ENCODE measurements around the gene TRIB2.
A peak's percentile ranks its signal among the peaks of the same experiment; 100 is the strongest.
"Not testable (repeated sequence)": the region's sequence is repeated elsewhere in the genome, so short reads cannot be mapped to it uniquely, and the experiment has no call there.

Gene TRIB2

GRCh38 chr2:12716282-12717190, at the start of gene TRIB2:
Gene TRIB2 (plus strand): TSS chr2:12716936. CDS start chr2:12718308, 1,372 bp downstream.
- H3K9ac ChIP-seq (ENCODE audit: low read depth, low read length) = peak within 1 kb of the TSS; percentile 96
- no peaks in the 10 kb centered on the region; the same call in 1 of the 2 replicates for H3K36me3 ChIP-seq (ENCODE audit: insufficient read depth, low read length)
- no peaks in the 10 kb centered on the region for H3K9me3 ChIP-seq (ENCODE audit: control insufficient read depth, insufficient read depth, low read length)
- peaks cover 16% of the 10 kb centered on the region for H3K4me1 ChIP-seq (ENCODE audit: insufficient read depth, low read length)

DNA sequence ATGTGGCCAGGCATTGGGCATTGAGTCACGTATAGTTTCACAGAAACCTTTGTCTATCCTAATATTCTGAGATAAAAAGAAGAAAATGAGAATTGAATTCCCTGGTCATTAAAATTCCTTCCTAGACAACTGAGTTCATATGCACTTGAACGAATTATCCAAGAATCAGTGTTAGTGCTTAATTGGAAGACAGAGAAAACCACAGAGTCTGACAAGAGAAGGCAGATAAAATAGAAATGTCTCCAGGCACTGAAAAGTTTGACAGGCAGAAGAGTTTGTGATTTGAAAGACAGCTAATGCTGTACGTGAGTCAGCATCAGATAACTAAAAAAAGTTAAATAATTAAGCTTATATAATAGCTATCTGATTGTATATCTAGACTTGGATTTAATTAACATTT, 47.7 kb upstream of the TRIB2 start:
- H3K4me1 ChIP-seq (ENCODE audit: insufficient read depth, low read length) = 0 out of 2 replicates have a peak, but pooled peaks cover 4% of the 10 kb centered on the region
- H3K36me3 ChIP-seq (ENCODE audit: insufficient read depth, low read length) = no peaks in the 10 kb centered on the region
- no peak overlapping the region for H3K9ac ChIP-seq (ENCODE audit: low read depth, low read length)
- H3K9me3 ChIP-seq (ENCODE audit: control insufficient read depth, insufficient read depth, low read length) = peaks cover 8% of the 10 kb centered on the region; the same call in 1 of the 2 replicates

DNA sequence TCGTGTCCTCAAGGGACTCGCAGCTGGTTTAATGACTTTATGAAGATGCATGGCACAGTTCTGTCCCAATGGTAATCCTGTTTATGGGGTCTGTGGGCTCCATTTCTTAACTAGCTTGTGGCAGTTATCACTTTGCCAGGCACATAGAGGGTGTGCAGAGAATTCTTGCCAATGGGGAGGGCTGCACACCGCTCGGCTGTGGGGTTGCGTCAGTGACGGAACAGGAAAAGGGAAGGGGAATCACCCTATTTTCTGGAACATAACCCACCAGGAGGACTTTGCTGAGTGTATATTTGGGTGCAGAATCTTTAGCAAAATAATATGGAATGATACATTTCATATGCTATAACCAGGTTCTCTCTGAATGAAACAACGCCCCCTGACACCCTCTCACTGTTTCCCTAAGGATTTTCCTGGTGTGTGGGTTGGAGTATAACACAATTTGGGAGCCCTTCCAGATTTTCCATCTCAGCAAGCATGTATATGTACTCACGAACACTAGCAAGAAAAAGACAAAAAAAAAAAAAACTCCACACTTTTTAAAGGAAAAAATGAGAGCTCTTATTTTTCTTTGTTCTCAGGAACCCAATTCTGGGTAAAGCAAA, 43.9 kb upstream of the TRIB2 start:
- H3K9me3 ChIP-seq (ENCODE audit: control insufficient read depth, insufficient read depth, low read length) = no peaks in the 10 kb centered on the region
- H3K4me1 ChIP-seq (ENCODE audit: insufficient read depth, low read length) = no peaks in the 10 kb centered on the region
- no peak overlapping the region for H3K9ac ChIP-seq (ENCODE audit: low read depth, low read length)
- H3K36me3 ChIP-seq (ENCODE audit: insufficient read depth, low read length) = no peaks in the 10 kb centered on the region

DNA sequence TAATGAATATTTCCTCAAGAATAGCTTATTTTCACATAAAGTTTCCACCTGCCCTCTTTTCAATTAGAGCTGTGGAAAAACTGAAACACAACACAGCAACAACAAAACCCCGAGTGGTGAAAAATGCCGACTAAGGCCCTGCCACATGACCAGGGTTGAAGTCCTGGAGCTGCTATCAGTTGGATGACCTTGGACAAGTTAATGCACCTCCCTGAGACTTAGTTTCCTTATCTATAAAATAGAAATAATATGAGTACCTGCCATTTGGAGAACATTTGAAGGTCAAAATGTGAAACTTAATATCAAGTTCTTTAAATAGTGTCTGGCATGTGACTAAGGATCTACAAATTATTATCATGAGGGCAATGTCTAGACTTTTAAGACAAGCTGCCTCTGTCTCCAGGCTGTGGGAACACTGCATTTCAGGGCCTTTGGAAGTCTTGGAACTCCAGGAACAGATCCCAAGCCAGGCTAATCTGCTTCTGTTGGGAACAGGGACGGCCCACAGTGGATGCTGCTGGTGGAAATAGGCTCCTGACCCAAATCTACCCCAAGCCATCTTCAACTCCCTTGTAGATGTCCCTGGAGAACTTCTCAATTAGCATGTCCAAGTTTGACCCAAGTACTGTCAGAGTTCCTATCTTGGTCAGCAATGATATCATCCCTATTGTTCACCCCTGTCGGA, 42.0 kb upstream of the TRIB2 start:
- H3K9ac ChIP-seq (ENCODE audit: low read depth, low read length) = no peak overlapping the region
- no peaks in the 10 kb centered on the region for H3K4me1 ChIP-seq (ENCODE audit: insufficient read depth, low read length)

GRCh38 chr2:12675352-12675795, 41.4 kb upstream of the TRIB2 start:
- Histone ChIP-seq H3K9ac (ENCODE audit: low read depth, low read length) (no peak overlapping the region), H3K4me1 (ENCODE audit: insufficient read depth, low read length) (no peaks in the 10 kb centered on the region), H3K9me3 (ENCODE audit: control insufficient read depth, insufficient read depth, low read length) (no peaks in the 10 kb centered on the region), H3K36me3 (ENCODE audit: insufficient read depth, low read length) (no peaks in the 10 kb centered on the region)

More for the DNA sequence above, 42.0 kb upstream of the TRIB2 start:
- Histone ChIP-seq H3K9me3 (ENCODE audit: control insufficient read depth, insufficient read depth, low read length) (no peaks in the 10 kb centered on the region), H3K36me3 (ENCODE audit: insufficient read depth, low read length) (no peaks in the 10 kb centered on the region)

DNA sequence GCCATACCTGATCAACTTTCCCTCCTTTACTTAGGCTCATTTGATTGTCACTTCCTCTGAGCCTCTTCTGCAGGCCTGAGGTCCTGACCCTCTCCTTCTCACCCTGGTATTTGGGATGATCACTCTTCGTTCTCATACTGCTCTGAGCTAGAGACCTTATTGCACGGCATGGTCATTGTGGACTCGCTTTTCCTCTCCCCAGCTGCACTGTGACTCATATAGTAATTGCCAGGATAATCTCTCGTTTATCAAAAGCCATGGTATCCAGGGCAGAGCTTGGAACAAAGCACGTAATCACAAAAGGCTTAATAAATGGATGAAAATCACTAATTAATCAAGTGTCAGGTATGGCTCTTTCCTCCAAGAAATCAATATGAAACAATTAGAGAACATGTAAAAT, 40.9 kb upstream of the TRIB2 start:
- Histone ChIP-seq H3K36me3 (ENCODE audit: insufficient read depth, low read length) (no peaks in the 10 kb centered on the region), H3K9ac (ENCODE audit: low read depth, low read length) (no peak overlapping the region), H3K9me3 (ENCODE audit: control insufficient read depth, insufficient read depth, low read length) (peaks cover 3% of the 10 kb centered on the region; the same call in 1 of the 2 replicates), H3K4me1 (ENCODE audit: insufficient read depth, low read length) (no peaks in the 10 kb centered on the region)

- Histone ChIP-seq H3K9me3 (ENCODE audit: control insufficient read depth, insufficient read depth, low read length) (peaks cover 3% of the 10 kb centered on the region; the same call in 1 of the 2 replicates), H3K36me3 (ENCODE audit: insufficient read depth, low read length) (no peaks in the 10 kb centered on the region), H3K9ac (ENCODE audit: low read depth, low read length) (no peak overlapping the region), H3K4me1 (ENCODE audit: insufficient read depth, low read length) (no peaks in the 10 kb centered on the region)
Measured at GRCh38 chr2:12676771-12677170, 40.0 kb upstream of the TRIB2 start.

DNA sequence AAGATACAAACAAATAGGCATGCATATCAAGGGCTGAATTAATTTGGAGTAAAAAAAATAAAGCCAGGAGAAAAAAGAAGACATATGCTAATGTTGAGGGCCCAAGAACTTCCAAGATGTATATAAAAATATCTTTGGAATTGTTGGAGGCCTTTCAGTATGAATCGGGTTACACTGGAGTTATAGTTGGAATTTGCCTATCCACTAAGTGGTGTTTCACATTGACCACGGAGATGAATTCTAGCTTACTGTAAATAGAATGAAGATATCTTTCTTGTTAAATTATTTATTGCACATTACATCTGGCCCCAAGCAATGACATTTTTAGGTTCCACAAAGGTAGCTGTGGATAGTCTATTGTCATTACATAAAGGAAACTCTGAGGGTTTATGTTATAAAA, 38.5 kb upstream of the TRIB2 start:
- H3K36me3 ChIP-seq (ENCODE audit: insufficient read depth, low read length) = no peaks in the 10 kb centered on the region
- H3K4me1 ChIP-seq (ENCODE audit: insufficient read depth, low read length) = no peaks in the 10 kb centered on the region
- H3K9ac ChIP-seq (ENCODE audit: low read depth, low read length) = no peak overlapping the region
- H3K9me3 ChIP-seq (ENCODE audit: control insufficient read depth, insufficient read depth, low read length) = peaks cover 3% of the 10 kb centered on the region; the same call in 1 of the 2 replicates

DNA sequence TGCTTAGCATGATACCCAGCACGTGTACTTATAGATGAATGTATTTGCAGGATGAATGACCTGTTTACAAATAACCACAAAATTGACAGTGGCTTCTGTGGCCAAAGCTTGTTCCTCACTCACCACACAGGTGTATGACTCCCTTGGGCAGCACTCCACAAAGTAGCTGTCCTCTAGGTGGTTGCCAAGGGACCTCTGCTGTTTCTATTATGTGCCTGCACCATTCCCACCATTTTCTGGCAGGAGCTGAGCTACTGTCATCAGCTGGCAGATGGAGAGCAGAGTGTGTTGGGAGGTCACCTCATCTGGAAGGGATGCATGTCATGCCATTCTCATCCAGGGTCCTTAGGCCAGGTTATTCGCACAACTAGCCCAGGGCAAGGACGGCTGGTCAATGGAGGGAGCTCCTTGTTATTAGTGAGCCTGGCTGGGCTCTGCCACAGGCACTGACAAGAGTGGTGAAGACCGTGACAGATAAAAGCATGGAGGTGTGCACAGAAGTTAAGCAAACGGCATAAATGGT, 37.1 kb upstream of the TRIB2 start:
- H3K36me3 ChIP-seq (ENCODE audit: insufficient read depth, low read length) = no peaks in the 10 kb centered on the region
- peaks cover 6% of the 10 kb centered on the region for H3K4me1 ChIP-seq (ENCODE audit: insufficient read depth, low read length)
- H3K9ac ChIP-seq (ENCODE audit: low read depth, low read length) = no peak overlapping the region
- peaks cover 3% of the 10 kb centered on the region; the same call in 1 of the 2 replicates for H3K9me3 ChIP-seq (ENCODE audit: control insufficient read depth, insufficient read depth, low read length)

- H3K9ac ChIP-seq (ENCODE audit: low read depth, low read length) = not testable (repeated sequence)
- H3K4me1 ChIP-seq (ENCODE audit: insufficient read depth, low read length) = peaks cover 11% of the 10 kb centered on the region
Measured at GRCh38 chr2:12680115-12680514, 36.6 kb upstream of the TRIB2 start.

DNA sequence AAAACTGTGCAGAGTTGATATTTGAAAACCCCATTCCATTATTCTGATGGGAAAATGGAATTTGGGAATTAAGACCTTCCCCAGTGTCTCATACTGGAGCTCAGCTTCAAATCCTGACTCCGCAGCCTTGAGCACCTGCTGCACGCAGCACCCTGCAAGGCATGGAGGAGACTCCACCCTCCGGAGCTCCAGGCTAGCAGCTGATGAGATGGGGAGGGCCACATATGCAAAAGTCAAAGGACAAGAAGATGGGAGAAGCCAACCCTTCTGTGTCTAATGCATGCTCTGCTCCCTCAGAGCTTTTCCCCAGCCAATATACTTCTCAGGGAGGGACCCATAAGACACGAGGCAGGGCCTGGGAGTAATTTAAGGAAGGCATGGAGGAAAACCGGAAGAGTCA, 34.7 kb upstream of the TRIB2 start:
- H3K9ac ChIP-seq (ENCODE audit: low read depth, low read length) = no peak overlapping the region
- H3K4me1 ChIP-seq (ENCODE audit: insufficient read depth, low read length) = peaks cover 14% of the 10 kb centered on the region
- no peaks in the 10 kb centered on the region for H3K36me3 ChIP-seq (ENCODE audit: insufficient read depth, low read length)
- peaks cover 3% of the 10 kb centered on the region; the same call in 1 of the 2 replicates for H3K9me3 ChIP-seq (ENCODE audit: control insufficient read depth, insufficient read depth, low read length)

More at GRCh38 chr2:12680115-12680514, 36.6 kb upstream of the TRIB2 start:
- not testable (repeated sequence) for H3K36me3 ChIP-seq (ENCODE audit: insufficient read depth, low read length); H3K9me3 ChIP-seq (ENCODE audit: control insufficient read depth, insufficient read depth, low read length)

GRCh38 chr2:12683457-12684100, 33.2 kb upstream of the TRIB2 start:
- Histone ChIP-seq H3K9ac (ENCODE audit: low read depth, low read length) (no peak overlapping the region), H3K9me3 (ENCODE audit: control insufficient read depth, insufficient read depth, low read length) (peaks cover 3% of the 10 kb centered on the region; the same call in 1 of the 2 replicates), H3K36me3 (ENCODE audit: insufficient read depth, low read length) (no peaks in the 10 kb centered on the region), H3K4me1 (ENCODE audit: insufficient read depth, low read length) (peaks cover 14% of the 10 kb centered on the region)

DNA sequence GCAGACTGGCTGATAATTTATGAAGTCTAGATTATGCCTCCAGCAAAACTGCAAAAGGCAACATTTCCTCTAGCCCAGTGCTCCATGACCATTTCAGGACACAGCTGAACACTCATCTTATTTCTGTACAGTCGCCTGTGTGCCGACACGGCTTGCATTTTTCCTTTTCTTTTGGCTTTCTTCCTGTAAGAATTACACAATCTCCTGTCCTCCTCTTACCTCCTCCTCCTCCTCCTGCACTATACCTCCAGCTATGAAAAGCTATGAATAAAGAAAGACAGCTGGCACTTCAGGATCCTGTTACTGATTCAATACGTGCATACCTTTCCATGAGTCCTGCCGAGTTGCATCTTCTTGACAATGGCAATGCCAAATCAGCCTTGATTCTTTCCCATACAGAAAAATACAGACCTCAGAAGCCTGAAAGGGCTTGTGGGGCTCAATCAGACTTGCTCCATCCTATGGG, 32.2 kb upstream of the TRIB2 start:
- Histone ChIP-seq H3K9ac (ENCODE audit: low read depth, low read length) (no peak overlapping the region), H3K4me1 (ENCODE audit: insufficient read depth, low read length) (peaks cover 14% of the 10 kb centered on the region), H3K9me3 (ENCODE audit: control insufficient read depth, insufficient read depth, low read length) (peaks cover 3% of the 10 kb centered on the region; the same call in 1 of the 2 replicates), H3K36me3 (ENCODE audit: insufficient read depth, low read length) (no peaks in the 10 kb centered on the region)

Measured in ES-I3 (cell line).